ENCODE measurements around the gene GORASP2. TPM values are rescaled to one million over a fixed set of nuclear protein-coding genes. Genes with fewer than 3 reads are reported as not detected.

Gene GORASP2
- polyA plus RNA-seq, 1 experiment, result 222 TPM

DNA sequence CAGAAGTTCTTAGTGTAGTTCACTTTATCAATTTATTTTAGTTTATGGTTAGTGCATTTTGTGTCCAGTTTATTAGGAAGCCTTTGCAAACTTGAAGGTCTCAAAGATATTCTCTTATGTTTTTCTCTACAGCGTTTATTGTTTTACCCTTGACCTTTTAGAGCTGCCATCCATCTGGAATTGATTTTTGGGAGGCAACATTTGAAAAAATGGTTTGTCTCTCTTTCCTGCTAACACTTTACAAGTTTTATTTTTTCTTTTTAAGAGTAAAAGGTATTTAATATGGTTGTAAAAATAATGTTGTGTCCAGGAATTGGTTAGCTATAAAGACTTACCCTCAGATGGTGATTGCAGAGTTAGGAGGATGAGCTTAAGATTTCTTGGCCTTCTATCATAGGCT is 14.0 kb downstream of the GORASP2 start:
- POLR2A ChIA-PET, result interaction anchor here (0.6 kb wide), 1 partner anchor 46 kb away, joined by 3 read pairs; no protein-coding TSS in a partner anchor
- CTCF ChIA-PET, result interaction anchor here (1.0 kb wide), 1 partner anchor 14 kb away, joined by 7 read pairs; the partner anchor contains the start of gene GORASP2
- DNase-seq (ENCODE audit: low read depth, low spot score), result no peak

DNA sequence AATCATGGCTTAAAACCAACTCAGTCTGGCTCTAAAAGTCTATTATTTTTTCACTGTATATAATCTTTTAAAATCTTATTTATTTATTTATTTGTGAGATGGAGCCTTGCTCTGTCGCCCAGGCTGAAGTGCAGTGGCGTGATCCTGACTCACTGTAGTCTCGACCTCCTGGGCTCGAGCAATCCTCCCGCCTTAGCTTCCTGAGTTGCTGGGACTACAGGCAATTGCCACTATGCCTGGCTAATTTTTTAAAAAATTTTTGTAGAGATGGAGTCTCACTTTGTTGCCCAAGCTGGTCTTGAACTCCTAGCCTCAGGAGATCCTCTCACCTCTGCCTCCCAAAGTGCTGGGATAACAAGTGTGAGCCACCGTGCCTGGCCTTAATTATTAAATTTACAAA is 14.5 kb downstream of the GORASP2 start:
- ChIA-PET CTCF (interaction anchor here (1.0 kb wide), 1 partner anchor 15 kb away, joined by 7 read pairs; the partner anchor contains the start of gene GORASP2), POLR2A (no interaction called here)
- TF ChIP-seq, protein P1, sequence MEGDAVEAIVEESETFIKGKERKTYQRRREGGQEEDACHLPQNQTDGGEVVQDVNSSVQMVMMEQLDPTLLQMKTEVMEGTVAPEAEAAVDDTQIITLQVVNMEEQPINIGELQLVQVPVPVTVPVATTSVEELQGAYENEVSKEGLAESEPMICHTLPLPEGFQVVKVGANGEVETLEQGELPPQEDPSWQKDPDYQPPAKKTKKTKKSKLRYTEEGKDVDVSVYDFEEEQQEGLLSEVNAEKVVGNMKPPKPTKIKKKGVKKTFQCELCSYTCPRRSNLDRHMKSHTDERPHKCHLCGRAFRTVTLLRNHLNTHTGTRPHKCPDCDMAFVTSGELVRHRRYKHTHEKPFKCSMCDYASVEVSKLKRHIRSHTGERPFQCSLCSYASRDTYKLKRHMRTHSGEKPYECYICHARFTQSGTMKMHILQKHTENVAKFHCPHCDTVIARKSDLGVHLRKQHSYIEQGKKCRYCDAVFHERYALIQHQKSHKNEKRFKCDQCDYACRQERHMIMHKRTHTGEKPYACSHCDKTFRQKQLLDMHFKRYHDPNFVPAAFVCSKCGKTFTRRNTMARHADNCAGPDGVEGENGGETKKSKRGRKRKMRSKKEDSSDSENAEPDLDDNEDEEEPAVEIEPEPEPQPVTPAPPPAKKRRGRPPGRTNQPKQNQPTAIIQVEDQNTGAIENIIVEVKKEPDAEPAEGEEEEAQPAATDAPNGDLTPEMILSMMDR (IDR thresholded peaks at IDR 0.05; ENCODE audit: low read depth, low read length), result no peak
- no peaks in the 10 kb centered on the region for H3K27me3 ChIP-seq (ENCODE audit: control insufficient read depth, insufficient read depth, low read length)
- DNase-seq (ENCODE audit: low read depth, low spot score), result no peak
- H3K4me3 ChIP-seq (ENCODE audit: low read depth, low read length), result no peak overlapping the region
- no peaks in the 10 kb centered on the region for H3K9me3 ChIP-seq (ENCODE audit: control insufficient read depth, insufficient read depth, low read length)
- no peak overlapping the region for H3K27ac ChIP-seq (ENCODE audit: low read depth, low read length)

More for the DNA sequence above, 14.0 kb downstream of the GORASP2 start:
- Histone ChIP-seq H3K27ac (ENCODE audit: low read depth, low read length) (no peak overlapping the region), H3K9me3 (ENCODE audit: control insufficient read depth, insufficient read depth, low read length) (no peaks in the 10 kb centered on the region), H3K4me3 (ENCODE audit: low read depth, low read length) (no peak overlapping the region), H3K27me3 (ENCODE audit: control insufficient read depth, insufficient read depth, low read length) (no peaks in the 10 kb centered on the region)
- TF ChIP-seq, protein P1 (IDR thresholded peaks at IDR 0.05; ENCODE audit: low read depth, low read length), result no peak

DNA sequence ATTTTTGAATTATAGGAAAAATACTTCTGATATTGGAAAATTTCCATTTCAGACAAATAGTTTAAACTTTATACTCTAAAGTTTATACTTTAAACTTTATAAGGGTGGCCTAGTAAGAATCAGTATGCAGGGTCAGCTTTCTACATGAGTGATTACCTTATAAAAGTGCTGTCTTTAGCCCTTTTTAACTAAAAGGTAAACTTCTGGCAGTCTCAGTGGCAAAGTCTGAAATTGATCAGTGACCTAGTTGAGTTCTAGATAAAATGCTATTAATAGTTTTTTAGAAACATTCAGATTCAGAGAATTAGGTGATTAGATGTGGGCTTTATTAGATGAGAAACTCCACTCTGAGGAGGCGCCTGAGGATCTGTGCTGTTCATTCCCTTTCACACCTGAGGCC is 15.5 kb downstream of the GORASP2 start:
- H3K9me3 ChIP-seq (ENCODE audit: control insufficient read depth, insufficient read depth, low read length), result no peaks in the 10 kb centered on the region
- ChIA-PET CTCF (interaction anchor here (1.8 kb wide), 1 partner anchor 16 kb away, joined by 8 read pairs; the partner anchor contains the start of gene GORASP2), POLR2A (interaction anchor here (1.9 kb wide), 1 partner anchor 15 kb away, joined by 5 read pairs; no protein-coding TSS in a partner anchor)
- H3K4me3 ChIP-seq (ENCODE audit: low read depth, low read length), result no peak overlapping the region
- no peaks in the 10 kb centered on the region for H3K27me3 ChIP-seq (ENCODE audit: control insufficient read depth, insufficient read depth, low read length)
- no peak overlapping the region for H3K27ac ChIP-seq (ENCODE audit: low read depth, low read length)
- TF ChIP-seq, protein P1 (IDR thresholded peaks at IDR 0.05; ENCODE audit: low read depth, low read length), result no peak
- no peak for DNase-seq (ENCODE audit: low read depth, low spot score)

DNA sequence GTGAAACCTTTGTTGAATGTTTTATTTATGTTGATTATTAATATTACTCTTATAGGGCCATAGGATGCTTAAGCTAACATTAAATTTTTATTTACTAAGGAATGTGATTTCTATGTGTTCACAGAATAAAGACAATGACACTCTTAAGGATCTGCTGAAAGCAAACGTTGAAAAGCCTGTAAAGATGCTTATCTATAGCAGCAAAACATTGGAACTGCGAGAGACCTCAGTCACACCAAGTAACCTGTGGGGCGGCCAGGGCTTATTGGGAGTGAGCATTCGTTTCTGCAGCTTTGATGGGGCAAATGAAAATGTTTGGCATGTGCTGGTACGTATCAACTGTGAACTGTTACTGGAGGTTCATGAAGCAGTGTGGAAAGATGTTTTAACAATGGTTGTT is 20.4 kb downstream of the GORASP2 start:
- ChIA-PET CTCF (interaction anchor here (0.5 to 1.6 kb wide), 2 partner anchors 11 to 20 kb away, joined by 6 read pairs; partner anchors contain the start of gene GORASP2), POLR2A (no interaction called here)
- no peak overlapping the region for H3K4me3 ChIP-seq (ENCODE audit: low read depth, low read length)

DNA sequence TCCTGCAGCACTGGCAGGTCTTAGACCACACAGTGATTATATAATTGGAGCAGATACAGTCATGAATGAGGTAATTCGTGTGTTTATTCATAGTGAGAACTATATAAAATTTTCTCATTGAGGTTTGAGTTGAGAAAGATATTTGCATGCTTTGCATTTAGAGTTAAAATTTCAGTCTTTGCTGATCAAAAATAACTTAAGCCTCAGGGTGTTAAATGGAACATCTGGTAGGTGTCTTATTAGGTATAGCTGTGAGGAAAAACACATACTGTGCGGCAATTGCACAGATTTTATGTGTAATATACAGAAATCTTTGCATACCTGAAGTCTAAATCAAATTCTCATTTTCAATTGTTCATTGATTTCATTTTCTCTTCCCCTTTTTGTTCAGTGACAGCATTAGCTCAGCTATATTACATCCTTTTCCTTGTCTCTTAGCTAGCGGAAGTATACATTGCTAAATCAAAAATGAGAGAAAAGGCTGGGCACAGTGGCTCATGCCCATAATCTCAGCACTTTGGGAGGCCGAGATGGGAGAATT is 21.2 kb downstream of the GORASP2 start:
- no peaks in the 10 kb centered on the region for H3K9me3 ChIP-seq (ENCODE audit: control insufficient read depth, insufficient read depth, low read length)
- H3K4me3 ChIP-seq (ENCODE audit: low read depth, low read length), result no peak overlapping the region
- no peak for DNase-seq (ENCODE audit: low read depth, low spot score)
- no peaks in the 10 kb centered on the region for H3K27me3 ChIP-seq (ENCODE audit: control insufficient read depth, insufficient read depth, low read length)
- H3K27ac ChIP-seq (ENCODE audit: low read depth, low read length), result no peak overlapping the region
- CTCF ChIA-PET, result no interaction called here
- TF ChIP-seq, protein P1 (IDR thresholded peaks at IDR 0.05; ENCODE audit: low read depth, low read length), result no peak
- POLR2A ChIA-PET, result no interaction called here

More for the DNA sequence above, 20.4 kb downstream of the GORASP2 start:
- Histone ChIP-seq H3K27me3 (ENCODE audit: control insufficient read depth, insufficient read depth, low read length) (no peaks in the 10 kb centered on the region), H3K9me3 (ENCODE audit: control insufficient read depth, insufficient read depth, low read length) (no peaks in the 10 kb centered on the region), H3K27ac (ENCODE audit: low read depth, low read length) (no peak overlapping the region)
- DNase-seq (ENCODE audit: low read depth, low spot score), result no peak
- TF ChIP-seq, protein P1 (IDR thresholded peaks at IDR 0.05; ENCODE audit: low read depth, low read length), result no peak
